HG03039 (cell line): ENCODE measurements around the gene MSN.
"Not testable (repeated sequence)": the region's sequence is repeated elsewhere in the genome, so short reads cannot be mapped to it uniquely, and the experiment has no call there.

Experiments
- ATAC-seq: cut with Tn5 transposase; IDR thresholded peaks from one replicate; pipeline ENCODE4 v1.9.1; 2021; ENCODE audit warnings: mild to moderate bottlenecking, moderate library complexity; ENCODE audit not compliant: unreplicated experiment

MSN gene

GRCh38 chrX:65712005-65712806 lies 44.8 kb downstream of the MSN start:
- no peak for ATAC-seq

GRCh38 chrX:65718538-65718937 lies 51.1 kb downstream of the MSN start:
- ATAC-seq: no peak

- ATAC-seq: no peak
Observed at GRCh38 chrX:65720381-65720964, 53.0 kb downstream of the MSN start.

- peak; percentile 67 for ATAC-seq
Observed at GRCh38 chrX:65723706-65724105, 56.3 kb downstream of the MSN start.

- no peak for ATAC-seq
Observed at GRCh38 chrX:65726715-65727114, 59.3 kb downstream of the MSN start.

GRCh38 chrX:65731684-65732289 lies 64.3 kb downstream of the MSN start:
- no peak for ATAC-seq

- ATAC-seq: no peak
Observed at GRCh38 chrX:65740909-65741308, 73.5 kb downstream of the MSN start.

GRCh38 chrX:65741823-65742222 lies 74.4 kb downstream of the MSN start:
- no peak for ATAC-seq

GRCh38 chrX:65744965-65745364 lies 77.5 kb downstream of the MSN start:
- ATAC-seq: no peak

GRCh38 chrX:65745427-65745826 lies 78.0 kb downstream of the MSN start:
- ATAC-seq: no peak

GRCh38 chrX:65745992-65746391 lies 78.5 kb downstream of the MSN start:
- no peak for ATAC-seq

- ATAC-seq: peak; percentile 75
Observed at GRCh38 chrX:65750674-65751469, 83.4 kb downstream of the MSN start.

- no peak for ATAC-seq
Observed at GRCh38 chrX:65751519-65751918, 84.1 kb downstream of the MSN start.

GRCh38 chrX:65752294-65752693 lies 84.8 kb downstream of the MSN start:
- no peak for ATAC-seq

- no peak for ATAC-seq
Observed at GRCh38 chrX:65755786-65756185, 88.3 kb downstream of the MSN start.

- ATAC-seq: no peak
Observed at GRCh38 chrX:65757943-65758342, 90.5 kb downstream of the MSN start.

- no peak for ATAC-seq
Observed at GRCh38 chrX:65758505-65758904, 91.1 kb downstream of the MSN start.

GRCh38 chrX:65759525-65759924 lies 92.1 kb downstream of the MSN start:
- not testable (repeated sequence) for ATAC-seq

GRCh38 chrX:65769564-65770292 lies 102.3 kb downstream of the MSN start:
- ATAC-seq: no peak

GRCh38 chrX:65772842-65773241 lies 105.4 kb downstream of the MSN start:
- no peak for ATAC-seq

- no peak for ATAC-seq
Observed at GRCh38 chrX:65781845-65782244, 114.4 kb downstream of the MSN start.
